ENCODE data around the gene ZBTB9.

ZBTB9 gene

DNA sequence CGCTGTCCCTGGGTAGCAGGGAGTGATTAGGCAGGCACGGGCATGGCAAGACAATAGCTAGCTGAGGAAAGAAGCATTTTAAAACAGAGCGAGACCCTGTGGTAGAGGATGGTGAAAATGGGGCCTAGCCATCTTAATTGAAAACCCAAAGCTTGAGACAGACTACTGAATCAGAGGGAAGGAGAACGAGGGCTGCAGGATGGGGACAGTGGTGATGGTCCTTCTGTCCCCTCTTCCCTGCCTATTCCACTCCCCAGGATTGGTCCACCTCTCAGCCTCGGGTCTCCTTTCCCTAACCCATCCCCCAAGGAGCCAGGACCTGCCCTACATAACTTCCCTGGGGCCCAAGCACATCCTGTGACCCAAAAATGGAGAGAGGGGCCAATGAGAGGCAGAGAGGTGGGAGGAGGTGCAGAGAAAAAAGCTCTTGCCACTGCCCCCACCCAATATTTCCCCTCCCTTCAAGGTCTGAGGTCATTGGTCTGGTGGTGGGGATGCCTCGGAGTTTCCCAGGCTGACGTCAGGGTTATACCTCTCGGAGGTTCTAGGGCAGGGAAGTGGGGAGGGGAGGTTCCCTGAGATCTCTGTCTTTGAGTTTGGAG, 35.6 kb upstream of the ZBTB9 start:
- no peak for FAIRE-seq

DNA sequence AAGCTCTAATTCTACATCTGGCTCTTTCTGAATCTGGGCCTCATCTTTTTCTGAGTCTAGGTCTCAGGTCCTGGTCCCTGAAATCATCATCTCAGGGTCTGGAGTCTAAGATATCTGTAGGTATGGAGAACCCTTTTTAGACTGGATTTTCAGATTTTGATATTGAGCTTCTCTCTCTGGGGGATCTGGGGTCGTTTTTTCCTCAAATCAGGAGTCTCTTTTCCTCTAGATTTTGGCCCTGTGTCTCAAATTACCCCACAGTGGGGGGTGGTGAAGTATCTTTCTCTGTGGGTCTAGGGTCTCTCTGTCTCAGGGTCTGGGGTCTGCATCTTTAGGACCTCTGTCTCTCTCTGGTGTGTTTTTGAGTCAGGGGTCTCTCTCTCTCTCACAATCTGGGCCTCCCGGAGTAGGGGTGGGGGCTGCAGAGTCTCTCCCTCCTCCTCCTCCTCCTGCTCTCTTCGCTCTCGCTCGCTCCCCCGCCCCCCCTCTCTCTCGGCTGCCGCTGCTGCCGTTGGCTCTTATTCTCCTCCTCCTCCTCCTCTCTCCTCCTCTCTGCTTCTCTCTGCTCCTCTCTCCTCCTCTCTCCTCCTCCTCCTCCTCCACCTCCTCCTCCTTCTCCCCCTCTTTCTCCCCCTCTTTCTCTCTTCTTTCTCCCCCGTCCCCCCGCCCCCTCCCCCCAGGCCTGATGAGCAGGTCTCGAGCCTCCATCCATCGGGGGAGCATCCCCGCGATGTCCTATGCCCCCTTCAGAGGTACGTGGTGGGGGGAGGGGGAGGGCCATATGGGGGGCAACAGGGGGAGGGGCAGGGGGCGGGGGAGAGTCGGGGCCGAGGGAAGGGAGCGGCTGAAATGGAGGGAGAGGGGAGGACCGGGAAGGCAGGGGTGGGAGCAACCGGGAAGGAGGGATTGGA, 34.5 kb upstream of the ZBTB9 start, which contains the start of gene SYNGAP1:
Gene SYNGAP1, plus strand, starts transcription at position 486 of the 911 bp plus-strand sequence. Its CDS starts 200 bp downstream, at position 686.
- FAIRE-seq = no peak

DNA sequence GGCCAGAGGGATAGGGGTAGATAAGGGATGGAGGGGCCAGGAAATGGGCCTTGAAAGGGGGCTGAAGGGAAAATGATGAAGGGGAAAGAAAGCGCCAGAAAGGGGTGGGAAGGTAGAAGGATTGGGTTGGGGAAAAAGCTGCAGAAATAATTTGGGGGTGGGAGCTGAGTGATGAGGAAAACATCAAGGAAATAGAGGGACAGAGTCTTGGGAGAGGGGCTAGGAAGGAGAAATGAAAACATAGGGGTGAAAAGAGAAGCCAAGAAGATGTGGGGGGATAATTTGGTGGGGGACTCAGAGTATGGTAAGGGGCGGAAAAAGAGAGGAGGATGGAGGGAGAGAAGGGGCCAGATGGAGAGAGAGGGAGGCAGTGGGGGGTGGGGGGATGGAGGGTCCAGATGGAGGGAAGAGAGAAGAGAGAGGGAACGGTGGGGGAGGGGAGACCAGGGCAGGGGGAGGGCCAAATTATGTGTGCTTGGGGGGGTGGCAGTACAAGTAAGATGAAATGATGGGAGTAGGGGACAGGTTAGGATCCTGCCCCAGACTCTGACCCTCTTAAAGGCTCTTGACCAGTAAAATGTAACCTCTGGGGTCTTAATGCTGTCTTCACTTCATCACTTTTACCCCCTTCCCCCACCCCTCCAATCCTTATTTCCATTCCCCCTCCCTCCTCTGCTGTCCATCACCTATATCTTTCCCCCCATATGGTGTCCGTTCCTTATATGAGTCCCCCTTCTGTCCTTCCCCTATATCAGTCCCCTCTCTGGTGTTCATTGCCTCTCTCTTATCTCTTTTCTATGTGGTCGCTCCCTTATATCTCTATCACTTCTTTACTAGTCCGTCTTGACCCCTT, 33.7 kb upstream of the ZBTB9 start:
- no peak for FAIRE-seq

DNA sequence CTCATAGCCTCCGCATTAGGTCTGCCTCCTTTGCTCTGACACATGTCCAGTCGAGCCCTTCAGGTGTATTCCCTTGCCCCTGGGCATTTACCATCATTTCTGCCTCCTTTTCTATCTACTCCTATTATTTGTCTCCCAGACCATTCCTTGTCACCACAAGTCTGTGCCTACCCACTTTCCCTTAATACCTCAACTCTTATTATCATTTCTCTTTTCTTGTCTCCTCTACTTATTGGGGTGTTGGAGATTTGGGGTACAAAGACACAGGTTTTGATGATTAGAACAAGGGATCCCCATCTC, 33.1 kb upstream of the ZBTB9 start:
- no peak for FAIRE-seq

DNA sequence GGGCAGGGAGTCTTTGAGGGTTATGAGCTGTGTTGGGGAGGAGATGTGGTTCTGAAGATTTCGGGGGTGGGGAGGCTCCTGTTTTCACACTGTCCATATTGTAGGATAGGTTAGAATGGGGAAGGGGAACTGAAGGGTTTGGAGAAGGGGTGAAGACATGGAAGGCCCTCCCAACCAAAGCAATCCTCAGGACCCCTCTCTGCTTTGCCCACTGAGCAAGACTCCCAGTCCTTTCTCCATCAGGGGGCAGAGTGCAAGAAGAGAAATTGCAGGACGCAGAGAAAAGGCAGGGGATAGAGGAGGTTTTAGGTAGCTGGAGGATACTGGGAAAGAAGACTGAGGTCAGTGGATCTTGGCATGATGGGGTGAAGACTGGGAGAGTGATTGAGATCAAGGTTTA, 30.6 kb upstream of the ZBTB9 start:
- FAIRE-seq = no peak

DNA sequence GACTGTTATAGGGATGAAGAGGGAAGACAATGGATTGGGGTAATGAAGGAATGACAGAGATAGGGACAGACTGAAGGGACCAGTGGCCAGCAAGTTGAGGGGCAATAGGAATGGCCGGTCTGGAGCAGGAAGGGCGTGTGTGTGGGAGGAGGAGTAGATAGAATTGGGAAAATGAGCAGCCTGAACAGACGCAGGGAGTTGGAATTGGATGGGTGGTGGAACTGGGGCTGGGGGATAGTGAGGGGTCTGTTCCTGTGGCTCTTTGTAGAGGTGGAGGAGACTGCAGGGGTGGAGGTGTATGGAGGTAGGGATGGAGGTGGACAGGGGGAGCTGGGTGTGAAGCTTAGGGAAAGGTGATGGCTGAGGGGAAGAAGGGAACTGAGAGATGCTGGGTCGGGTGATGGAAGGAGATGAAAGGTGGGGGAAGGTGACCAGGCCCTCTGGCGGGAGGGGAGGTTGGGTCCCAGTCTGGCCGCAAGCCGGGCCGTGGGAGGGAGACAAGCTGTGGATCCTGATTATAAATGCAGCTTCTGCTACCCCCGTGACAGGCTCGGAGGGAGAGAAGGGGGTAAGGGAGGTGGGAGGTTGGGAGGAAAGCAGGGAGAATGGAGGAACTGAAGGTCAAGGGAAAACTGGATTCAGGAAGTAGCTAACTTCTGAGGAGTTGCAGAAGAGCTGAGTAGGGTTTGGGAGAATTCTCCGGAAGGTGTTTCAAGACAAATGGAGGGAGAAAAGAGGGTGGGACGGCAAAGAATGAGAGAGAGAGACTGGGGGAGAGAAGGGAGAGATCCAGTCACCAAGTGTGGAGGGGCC, 29.3 kb upstream of the ZBTB9 start:
- FAIRE-seq = no peak

DNA sequence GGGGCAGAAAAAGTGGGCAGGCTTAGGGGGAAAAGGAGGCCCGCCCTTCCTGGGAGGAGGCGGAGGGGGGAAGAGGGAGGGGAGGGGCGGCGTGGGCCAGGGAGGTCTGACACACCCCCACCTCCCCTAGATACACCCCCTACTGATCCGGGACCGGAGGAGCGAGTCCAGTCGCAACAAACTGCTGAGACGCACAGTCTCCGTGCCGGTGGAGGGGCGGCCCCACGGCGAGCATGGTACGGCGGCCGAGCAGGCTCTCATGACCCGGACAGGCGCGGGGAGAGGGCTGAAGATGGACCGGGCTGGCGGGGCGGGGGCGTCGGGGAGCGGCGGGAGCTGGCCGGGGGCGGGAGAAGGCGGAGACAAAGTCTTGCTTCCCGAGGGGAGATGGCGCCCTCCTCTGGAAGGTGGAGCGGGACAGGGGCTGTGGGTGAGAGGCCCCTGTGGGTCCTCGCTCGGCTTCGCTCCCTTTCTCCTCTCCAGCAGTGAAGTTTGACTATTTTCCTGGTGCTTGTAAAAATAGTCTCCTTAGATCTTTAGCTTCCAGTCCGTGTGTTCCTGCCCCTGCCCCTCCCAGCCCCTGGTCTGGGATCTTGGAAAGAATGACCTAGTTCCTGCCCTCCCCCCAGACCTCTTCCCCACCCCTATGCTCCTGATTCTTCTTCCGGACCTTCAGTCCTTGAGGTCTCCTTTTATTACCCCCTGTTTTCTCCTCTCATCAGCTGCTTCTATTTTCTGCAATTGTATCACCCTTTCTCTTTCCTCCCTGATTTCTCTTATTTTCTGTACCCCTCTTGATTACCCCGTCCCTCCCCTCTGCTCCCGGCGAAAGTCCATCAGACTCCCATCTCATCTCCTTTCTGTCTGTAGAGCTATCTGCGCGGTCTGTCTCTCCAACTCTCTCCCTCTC, 28.5 kb upstream of the ZBTB9 start:
- FAIRE-seq = no peak

DNA sequence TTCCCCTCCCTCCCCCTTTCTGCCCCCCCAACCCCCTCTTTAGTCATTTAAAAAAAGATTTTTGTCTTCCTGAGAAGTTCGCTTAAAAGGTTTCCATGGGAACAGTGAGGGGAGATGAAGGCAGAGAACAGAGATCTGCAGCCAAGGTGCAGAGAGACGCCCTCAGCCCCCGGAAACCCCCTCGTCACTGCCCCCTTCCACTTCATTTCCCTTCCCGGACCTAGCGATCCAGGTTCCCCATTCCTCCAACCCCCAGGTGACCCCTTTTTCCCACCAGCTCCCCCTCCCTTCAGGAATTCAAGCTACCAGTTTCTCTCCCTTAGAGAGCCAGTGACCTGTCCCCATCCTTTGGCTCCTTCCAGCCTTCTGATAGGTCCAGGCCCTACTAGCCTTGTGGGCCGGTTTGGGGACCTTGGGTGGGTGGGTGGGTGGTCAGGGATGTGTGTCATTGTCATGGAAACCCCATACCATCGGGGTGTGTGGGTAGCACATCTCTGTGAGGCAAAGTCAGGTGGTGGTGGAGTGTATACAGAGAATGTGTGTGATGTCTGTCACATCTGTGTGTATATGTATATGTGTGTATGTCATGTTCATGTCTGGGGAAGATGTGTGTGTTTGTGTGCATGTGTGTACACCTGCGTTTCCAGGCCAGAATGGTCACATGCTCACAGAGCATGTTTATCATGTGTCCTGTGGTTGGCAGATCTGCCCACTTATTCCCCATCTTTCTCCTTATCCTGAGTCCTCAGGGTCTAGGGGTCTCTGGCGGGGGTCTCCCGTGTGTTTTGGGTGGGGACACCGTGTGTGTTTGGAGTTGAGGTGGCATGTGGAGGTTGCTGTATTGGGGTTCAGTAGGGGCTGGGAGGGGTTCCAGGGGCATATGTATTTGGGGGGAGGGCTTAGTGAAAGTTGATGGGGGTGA, 27.5 kb upstream of the ZBTB9 start:
- FAIRE-seq = no peak

DNA sequence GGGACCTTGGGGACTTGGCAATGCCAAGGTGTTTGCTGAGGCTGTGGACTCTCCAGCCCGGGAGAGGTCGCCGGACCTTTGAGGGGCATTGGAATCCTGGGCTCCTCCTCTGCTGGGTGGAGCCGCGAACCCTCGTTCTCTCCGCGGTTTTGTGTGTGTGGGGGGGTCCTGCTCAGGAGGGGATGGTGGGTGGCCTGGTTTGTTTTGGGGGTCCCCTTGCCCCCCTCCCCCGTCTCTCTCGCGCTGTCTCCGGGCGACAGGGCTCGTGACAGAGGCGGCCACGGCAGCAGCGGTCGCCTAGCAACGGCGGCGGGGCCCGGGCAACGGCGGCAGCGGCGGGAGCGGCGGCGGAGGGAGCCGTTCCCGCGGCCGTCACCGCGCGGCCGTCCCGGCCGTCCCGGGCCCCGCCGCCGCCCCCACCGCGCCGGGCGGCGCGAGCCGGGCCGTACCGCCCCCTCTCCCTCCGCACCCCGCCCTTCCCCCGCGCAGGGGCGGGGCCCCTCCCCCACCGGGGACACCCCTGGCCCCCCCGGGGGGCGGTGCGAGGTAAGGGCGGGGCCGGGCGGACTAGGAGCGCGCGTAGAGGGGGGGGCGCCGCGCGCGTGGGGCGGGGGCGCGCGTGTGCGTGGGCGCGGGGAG, 26.7 kb upstream of the ZBTB9 start:
- FAIRE-seq = no peak

DNA sequence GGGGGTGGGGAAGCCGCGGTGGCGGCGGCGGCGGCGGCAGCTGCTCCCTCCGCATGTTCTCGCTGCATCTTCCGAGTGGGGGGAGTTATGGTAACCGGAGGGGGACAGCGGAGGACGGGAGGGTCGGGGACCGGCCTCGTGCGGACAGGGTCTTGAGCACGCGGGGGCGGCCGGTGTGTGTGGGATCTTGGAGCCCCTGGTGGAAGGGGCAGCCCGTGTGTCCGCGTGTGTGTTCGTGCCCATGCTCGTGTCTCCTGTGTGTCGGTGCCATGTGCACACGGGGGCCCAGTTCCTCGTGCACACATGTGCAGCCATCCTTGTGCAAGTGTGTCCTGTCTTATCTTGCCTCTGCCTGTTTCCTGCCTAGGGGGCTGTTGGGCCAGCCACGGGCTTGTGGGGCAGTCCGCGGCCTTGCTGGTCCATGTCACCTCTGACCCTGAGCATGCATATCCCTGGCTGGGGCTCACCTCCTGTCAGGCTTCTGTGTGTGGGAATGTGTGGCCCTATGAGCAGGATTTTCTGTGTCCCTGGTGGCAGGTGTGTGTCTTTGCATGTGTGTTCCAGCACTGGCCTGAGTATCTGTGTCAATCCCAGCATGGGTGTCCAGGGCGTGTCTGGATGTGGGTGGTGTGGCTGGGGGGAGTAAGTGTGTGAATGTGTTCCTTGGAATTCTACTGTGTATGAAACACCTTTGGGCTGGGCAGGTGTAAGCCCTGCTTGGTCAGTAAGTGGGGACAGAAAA, 26.0 kb upstream of the ZBTB9 start:
- no peak for FAIRE-seq

DNA sequence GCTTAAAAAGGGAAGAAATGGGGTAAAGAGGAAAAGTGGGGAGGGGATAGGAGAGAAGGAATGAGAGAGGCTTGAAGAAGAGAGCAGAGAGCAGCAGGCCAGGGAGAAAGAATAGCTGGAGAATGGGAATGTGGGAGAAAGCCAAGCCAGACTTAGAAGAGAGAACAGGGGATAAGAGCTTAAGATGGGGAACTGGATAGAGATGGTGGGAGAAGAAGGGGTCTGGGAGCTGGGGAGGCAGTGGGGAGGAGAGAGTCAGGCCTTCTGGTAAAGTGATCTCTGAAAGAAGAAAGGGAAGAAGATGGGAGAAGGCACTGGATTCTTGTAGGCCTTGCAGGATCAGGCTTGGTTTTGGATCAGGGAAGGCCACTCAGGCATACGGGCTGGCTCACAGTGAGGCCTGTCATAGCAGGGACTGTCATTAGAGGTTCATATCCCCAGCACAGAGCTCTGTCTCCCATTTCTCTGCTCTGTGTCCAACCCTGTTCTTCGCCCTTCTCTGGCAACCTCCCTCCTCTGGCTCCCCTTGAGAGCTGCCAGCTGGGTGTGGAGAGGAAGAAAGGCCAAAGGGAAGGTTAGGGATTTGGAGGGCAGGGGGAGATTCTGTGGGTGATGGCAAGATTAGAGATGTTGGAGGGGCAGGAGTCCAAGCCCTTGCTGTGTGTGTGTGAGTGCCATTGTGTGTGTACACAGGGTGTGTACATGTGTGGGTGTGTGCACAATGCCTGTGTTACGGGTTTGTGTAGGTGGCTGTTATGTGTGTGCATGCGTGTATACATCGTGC, 25.2 kb upstream of the ZBTB9 start:
- FAIRE-seq = no peak

DNA sequence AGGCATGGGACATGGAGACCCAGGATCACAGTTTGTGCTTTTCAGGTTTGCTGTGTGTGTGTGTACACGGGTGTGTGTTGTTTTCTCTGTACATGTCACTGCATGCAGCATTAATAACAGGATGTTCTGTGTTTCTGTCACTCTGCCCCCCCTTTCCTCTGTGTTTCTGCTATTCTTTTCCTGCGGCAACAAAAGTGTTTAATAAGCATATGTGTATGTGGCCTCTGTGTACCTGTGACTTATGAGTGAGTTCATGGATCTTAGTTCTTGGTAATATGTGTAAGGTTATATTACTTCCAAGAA, 24.7 kb upstream of the ZBTB9 start:
- FAIRE-seq = no peak

DNA sequence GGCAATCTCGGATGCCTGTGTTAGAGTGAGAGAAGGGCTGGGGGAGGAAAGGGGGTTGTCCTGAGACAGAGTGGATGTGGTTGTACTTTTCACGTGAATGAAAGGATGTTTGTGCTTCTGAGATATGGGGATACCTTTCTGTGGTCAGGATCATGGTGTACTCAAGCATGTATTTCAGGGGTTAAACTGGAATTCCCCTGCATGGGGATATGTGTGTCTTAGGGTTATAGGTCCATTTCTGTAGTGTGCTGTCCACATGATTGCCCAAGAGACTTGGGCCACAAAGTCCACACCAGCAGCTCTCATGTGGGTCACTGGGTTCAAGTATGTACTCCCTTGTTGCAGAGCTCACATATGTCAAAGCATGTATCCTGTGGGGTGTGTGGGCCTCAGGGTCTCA, 24.0 kb upstream of the ZBTB9 start:
- no peak for FAIRE-seq

DNA sequence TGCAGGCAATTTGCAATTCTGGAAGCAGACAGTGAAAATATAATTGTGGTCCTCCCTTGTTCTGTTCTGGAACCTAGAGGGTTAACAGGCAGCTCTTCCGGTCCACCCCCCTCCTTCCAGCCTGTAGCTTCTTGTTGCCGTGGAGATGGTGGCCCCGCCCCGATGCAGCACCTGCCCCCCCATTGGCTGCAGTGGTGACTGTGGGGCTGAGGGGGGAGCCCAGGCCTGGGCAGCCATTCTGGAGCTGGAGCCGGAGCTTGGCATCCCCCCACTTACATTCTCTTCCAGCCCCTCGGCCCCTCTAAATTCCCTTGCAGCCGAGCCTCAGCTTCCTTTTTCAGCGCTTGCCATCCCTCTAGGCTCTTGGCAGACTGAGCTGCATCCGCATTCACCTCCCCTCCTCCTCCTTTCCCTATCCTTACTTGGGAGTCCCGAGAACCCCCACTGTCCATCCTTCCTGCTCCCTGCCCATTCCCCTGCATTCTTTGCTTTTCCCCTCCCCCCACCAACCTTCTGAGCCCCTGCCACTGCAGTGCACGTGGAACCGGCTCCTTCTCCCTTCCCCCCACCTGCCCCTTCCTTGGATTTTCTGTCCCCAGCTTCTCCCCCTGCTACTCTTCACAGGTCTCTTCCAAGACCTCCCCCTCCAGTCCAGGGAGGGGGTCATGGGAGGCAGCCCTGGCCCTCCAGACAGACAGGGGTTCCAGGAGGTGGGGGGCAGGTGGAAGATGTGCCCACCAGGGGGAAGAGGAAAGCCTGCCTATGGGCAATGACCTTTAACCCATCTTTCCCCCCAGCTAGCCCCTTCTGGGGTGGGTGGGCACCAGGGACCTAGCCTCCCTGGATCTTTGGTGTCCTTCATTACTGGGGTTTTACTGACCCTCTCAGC, 23.1 kb upstream of the ZBTB9 start:
- no peak for FAIRE-seq

DNA sequence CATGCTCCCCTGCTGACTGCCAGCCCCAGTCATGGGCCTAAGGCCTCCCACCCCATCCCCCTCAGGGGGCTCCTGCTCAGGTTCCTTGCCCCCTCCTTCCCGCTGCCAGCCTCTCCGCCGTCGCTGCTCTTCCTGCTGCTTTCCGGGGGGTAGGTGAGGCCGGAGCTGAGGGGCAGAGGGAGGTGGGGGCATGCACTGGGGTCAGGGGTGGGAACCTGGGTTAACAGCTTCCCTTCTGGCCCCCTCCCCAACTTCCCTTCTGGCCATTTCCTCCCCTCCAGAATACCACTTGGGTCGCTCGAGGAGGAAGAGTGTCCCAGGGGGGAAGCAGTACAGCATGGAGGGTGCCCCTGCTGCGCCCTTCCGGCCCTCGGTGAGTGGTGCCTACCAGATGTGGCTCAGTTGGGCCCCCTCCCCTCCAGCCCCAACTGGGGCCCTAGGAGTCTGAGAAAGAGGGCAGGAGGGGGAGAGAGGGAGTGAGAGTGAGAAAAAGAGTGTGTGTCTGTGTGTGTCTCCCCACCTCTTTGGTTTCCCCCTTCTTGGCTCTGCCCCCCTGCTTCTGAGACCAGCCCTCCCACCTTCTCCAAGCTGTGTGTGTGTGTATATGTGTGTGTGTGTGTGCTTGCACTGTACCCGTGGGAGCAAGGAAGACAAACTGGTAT, 22.4 kb upstream of the ZBTB9 start:
- FAIRE-seq = no peak

DNA sequence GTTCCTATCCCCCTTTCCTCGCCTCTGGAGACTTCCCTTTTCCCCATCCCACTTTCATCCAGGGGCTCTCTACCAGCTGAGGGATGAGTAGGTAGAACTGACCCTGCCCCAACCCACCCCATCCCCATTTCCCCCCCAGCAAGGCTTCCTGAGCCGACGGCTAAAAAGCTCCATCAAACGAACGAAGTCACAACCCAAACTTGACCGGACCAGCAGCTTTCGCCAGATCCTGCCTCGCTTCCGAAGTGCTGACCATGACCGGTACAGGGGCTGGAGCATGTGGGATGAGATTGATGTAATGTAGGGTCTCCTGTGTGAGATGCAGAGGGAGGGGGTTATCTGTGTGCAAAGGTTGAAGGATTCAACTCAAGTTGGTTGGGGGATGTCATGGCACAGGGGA, 21.8 kb upstream of the ZBTB9 start:
- no peak for FAIRE-seq

DNA sequence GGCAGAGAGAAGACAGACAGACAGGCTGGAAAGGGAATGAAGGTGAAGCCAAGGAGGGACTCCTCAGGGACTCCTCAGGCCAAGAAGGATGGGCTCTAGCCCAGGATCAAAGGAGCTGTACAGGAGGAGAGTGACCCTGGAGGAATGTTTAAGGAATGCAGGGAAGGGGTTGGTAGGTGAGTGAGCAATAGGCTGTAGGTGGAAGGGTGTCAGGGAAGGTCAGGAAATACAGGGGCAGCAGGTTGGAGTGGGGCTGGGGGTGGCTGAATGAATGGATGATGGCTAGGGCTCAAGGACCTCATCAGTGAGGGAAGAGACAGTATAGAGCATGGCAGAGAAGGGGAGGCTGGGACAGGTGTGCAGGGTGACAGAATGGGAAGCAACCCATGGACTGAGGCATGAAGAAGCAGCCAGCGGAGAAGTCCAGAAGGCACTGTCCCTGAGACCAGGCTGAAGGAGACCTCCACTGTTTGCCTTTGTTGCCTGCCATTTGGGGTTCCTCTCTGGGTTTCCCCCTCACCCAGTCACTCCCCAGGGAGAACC, 21.3 kb upstream of the ZBTB9 start:
- FAIRE-seq = no peak

All from islet of Langerhans (tissue), 1 donor.